K562 (cell line): ENCODE results near the gene PUM1. TPM values are rescaled to one million over a fixed set of nuclear protein-coding genes. Genes with fewer than 3 reads are reported as not detected.
A peak's percentile ranks its signal among the peaks of the same experiment; 100 is the strongest.

Experiments used
- ADNP ChIP-seq: fragments of 200-800 bp; sonication (Bioruptor generic); IDR thresholded peaks from 2 replicates; pipeline ENCODE4 v1.6.1; 2016; ENCODE audit warnings: missing genetic modification characterization, missing compliant biosample characterization
- BCL6 ChIP-seq: fragments of 250-450 bp; sonication (Bioruptor Pico); IDR thresholded peaks from 2 replicates; pipeline ENCODE4 v1.4.0; 2020
- CAMTA2 ChIP-seq: fragments of 250-450 bp; sonication (Bioruptor Pico); conservative IDR thresholded peaks from 2 replicates; pipeline ENCODE4 v1.5.1; 2022
- CBX1 ChIP-seq: sonication (generic); IDR thresholded peaks from 2 replicates; pipeline ENCODE4 v1.6.1; 2016; ENCODE audit warnings: antibody characterized with exemption, low read depth, mild to moderate bottlenecking
- CC2D1A ChIP-seq: fragments of 450-650 bp; IDR thresholded peaks from 2 replicates; pipeline ENCODE4 v1.6.1; 2017; ENCODE audit warnings: mild to moderate bottlenecking
- CTBP1 ChIP-seq: fragments of 450-650 bp; IDR thresholded peaks from 2 replicates; pipeline ENCODE4 v1.6.1; 2016; ENCODE audit warnings: borderline replicate concordance
- CTCF ChIP-seq, 3 experiments: IDR thresholded peaks in 2 of 3; conservative IDR thresholded peaks in 1 of 3; 2 replicates each; pipeline ENCODE4 v1.5.1; 2011 to 2012; ENCODE audit warnings: low read length in 3 of 3, mild to moderate bottlenecking in 3 of 3, control low read depth in 2 of 3, improper control_type of control experiment in 1 of 3, inconsistent platforms in 1 of 3, low read depth in 1 of 3, mixed read lengths in 1 of 3, moderate library complexity in 1 of 3; ENCODE audit not compliant: insufficient read depth in 2 of 3
- DPF2 ChIP-seq: fragments of 450-650 bp; IDR thresholded peaks from 2 replicates; pipeline ENCODE4 v1.6.1; 2016
- FOXA3 ChIP-seq, 2 experiments: fragments of 450-650 bp in 1 of 2; sonication (generic) in 1 of 2; formaldehyde crosslinking; IDR thresholded peaks in 1 of 2; conservative IDR thresholded peaks in 1 of 2; 2 replicates each; pipeline versions ENCODE4 v1.4.0 to v1.8.0; 2020 to 2022; ENCODE audit warnings: mild to moderate bottlenecking in 2 of 2, missing genetic modification reagents in 1 of 2
- FOXK2 ChIP-seq, 2 experiments: fragments of 450-650 bp; IDR thresholded peaks in 1 of 2; conservative IDR thresholded peaks in 1 of 2; 2 replicates each; pipeline ENCODE4 v1.6.1; 2016; ENCODE audit warnings: low read depth in 2 of 2, mild to moderate bottlenecking in 1 of 2
- GABPB1 ChIP-seq: sonication (generic); formaldehyde crosslinking; IDR thresholded peaks from 2 replicates; pipeline ENCODE4 v1.8.0; 2022; ENCODE audit warnings: mild to moderate bottlenecking, missing genetic modification reagents
- KDM1A ChIP-seq, 2 experiments: fragments of 450-650 bp; IDR thresholded peaks; 2 replicates each; pipeline ENCODE4 v1.6.1; 2016; ENCODE audit warnings: mild to moderate bottlenecking in 2 of 2
- KHSRP ChIP-seq: fragments of 450-650 bp; IDR thresholded peaks from 2 replicates; pipeline ENCODE4 v1.6.1; 2017
- MAX ChIP-seq: sonication (generic); formaldehyde crosslinking; IDR thresholded peaks from 2 replicates; pipeline ENCODE4 v1.9.0; 2022; ENCODE audit warnings: mild to moderate bottlenecking, missing genetic modification reagents
- MITF ChIP-seq: IDR thresholded peaks from 2 replicates; pipeline ENCODE4 v1.6.1; 2014; ENCODE audit warnings: antibody characterized with exemption
- NFE2 ChIP-seq: IDR thresholded peaks from 2 replicates; pipeline ENCODE4 v1.6.1; 2014; ENCODE audit warnings: antibody characterized with exemption, low read depth
- POU5F1 ChIP-seq: fragments of 150-350 bp; IDR thresholded peaks from 2 replicates; pipeline ENCODE4 v1.6.1; 2014; ENCODE audit warnings: borderline replicate concordance, low read length, low read depth, mild to moderate bottlenecking; ENCODE audit not compliant: partially characterized antibody
- RCOR1 ChIP-seq, 2 experiments: IDR thresholded peaks; 2 replicates each; pipeline ENCODE4 v1.6.1; 2012; ENCODE audit warnings: low read depth in 2 of 2, low read length in 2 of 2, borderline replicate concordance in 1 of 2, improper control_type of control experiment in 1 of 2
- SP1 ChIP-seq: sonication (generic); formaldehyde crosslinking; IDR thresholded peaks from 2 replicates; pipeline ENCODE4 v1.8.1; 2022; ENCODE audit warnings: mild to moderate bottlenecking, missing genetic modification reagents
- STAT5B ChIP-seq: fragments of 250-450 bp; sonication (Bioruptor Pico); IDR thresholded peaks from 2 replicates; pipeline ENCODE4 v1.8.0; 2021; ENCODE audit warnings: mild to moderate bottlenecking, inconsistent platforms
- USF2 ChIP-seq: sonication (generic); formaldehyde crosslinking; IDR thresholded peaks from 2 replicates; pipeline ENCODE4 v1.5.0; 2020; ENCODE audit warnings: missing genetic modification reagents
- ZFP30 ChIP-seq: fragments of 250-450 bp; sonication (Bioruptor Pico); IDR thresholded peaks from 2 replicates; pipeline ENCODE4 v1.8.0; 2022; ENCODE audit warnings: moderate library complexity, mild to moderate bottlenecking, inconsistent platforms, borderline replicate concordance
- polyA plus RNA-seq, 8 experiments: library from polyadenylated mRNA; depleted of rRNA in 4 of 8; stranded (reverse) in 5 of 8; unstranded in 3 of 8; fragments of >200 nt; fragmentation: Nextera tagmentation in 2 of 8; fragmentation: Illumina TruSeq in 1 of 8; extraction: Ambion mirVana in 2 of 8; extraction: Trizol in 1 of 8; gene quantifications; 2 replicates each; pipeline versions ENCODE4 v1.2.1 to v1.2.3, GENCODE V29; 2011 to 2014; ENCODE audit warnings: inconsistent platforms in 1 of 8, missing spikeins in 1 of 8
- total RNA-seq, 7 experiments: library from RNA; depleted of rRNA in 6 of 7; stranded (reverse); fragments of >200 nt in 6 of 7; fragmentation: Illumina TruSeq in 2 of 7; extraction: Trizol in 2 of 7; gene quantifications; 2 replicates each; pipeline versions ENCODE4 v1.2.1 to v1.2.3, GENCODE V29; 2011 to 2021; ENCODE audit warnings: low replicate concordance in 1 of 7
- TF ChIP-seq, protein P1 (sequence below), 2 experiments: fragments of 250-450 bp in 1 of 2; fragments of 450-650 bp in 1 of 2; sonication (Bioruptor Pico) in 1 of 2; IDR thresholded peaks; 2 replicates each; pipeline versions ENCODE4 v1.6.1 to v1.8.0; 2016 to 2021; ENCODE audit warnings: mild to moderate bottlenecking in 2 of 2, moderate library complexity in 2 of 2, missing compliant biosample characterization in 1 of 2, missing genetic modification characterization in 1 of 2

The PUM1 gene
- total and polyA plus RNA-seq, 9 of the 15 experiments (the other 6 are each of a cell fraction or from before 2014, with no cell fraction given) = 37.7 to 104 (median 55.7) TPM

DNA sequence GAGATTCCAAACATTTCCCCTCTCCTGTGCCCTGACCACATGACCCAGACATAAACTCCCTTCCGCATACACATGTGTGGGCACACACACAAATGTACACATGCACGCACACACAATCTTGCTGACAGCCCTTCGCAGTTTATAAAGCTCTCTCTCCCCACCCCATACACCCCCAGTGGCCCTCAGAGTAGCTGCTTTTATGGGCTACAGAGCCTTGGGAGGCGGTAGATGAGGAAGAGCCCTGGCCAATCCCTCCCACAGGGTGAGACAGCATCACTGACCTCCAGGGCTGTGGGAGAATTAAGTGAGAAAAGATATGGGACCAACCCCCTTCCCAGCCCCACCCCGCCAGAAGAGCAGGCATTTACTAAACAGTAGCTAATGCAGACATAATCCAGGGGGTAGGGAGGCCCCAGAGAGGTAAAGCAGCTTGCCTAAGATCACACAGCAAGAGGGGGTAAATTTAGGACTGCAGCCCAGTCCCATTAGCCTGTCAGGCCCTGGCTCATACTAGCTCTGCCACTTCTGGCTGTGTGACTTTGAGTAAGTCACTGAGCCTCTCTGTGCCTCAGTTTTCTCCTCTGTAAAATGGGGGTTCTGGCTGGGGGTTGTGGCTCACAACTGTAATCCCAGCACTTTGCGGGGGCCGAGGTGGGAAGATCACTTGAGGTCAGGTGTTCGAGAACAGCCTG is 162.0 kb downstream of the PUM1 start (continued):
- TF ChIP-seq POU5F1 (no peak), NFE2 (peak; percentile 43), CTCF (IDR thresholded peaks at IDR 0.05 in 2 of 3, conservative IDR thresholded peaks at IDR 0.05 in 1 of 3; ENCODE audit: insufficient read depth in 2 of 3, low read depth in 1 of 3, low read length in 3 of 3) (peak; percentile 10 to 33 (median 27); a peak in 2 of 6 replicates), RCOR1 (IDR thresholded peaks at IDR 0.05; ENCODE audit: borderline replicate concordance in 1 of 2, low read depth in 2 of 2, low read length in 2 of 2) (peak in 1 of 2 experiments; percentile 93; a peak in 3 of 4 replicates), KHSRP (no peak), ADNP (tag) (peak; percentile 98), CBX1 (peak; percentile 99), CC2D1A (peak; percentile 54), DPF2 (0 out of 2 replicates have a peak, but pooled peaks have one; percentile 15), CTBP1 (0 out of 2 replicates have a peak, but pooled peaks have one; percentile 34), STAT5B (no peak), MAX (CRISPR knock-in tag) (peak; percentile 13; the same call in 1 of the 2 replicates), ZFP30 (no peak), SP1 (CRISPR knock-in tag) (peak; percentile 39; the same call in 1 of the 2 replicates), CAMTA2 (CRISPR knock-in tag) (no peak), KDM1A (IDR thresholded peaks at IDR 0.05) (peak; percentile 97 to 99), FOXK2 (conservative IDR thresholded peaks at IDR 0.05 in 1 of 2, IDR thresholded peaks at IDR 0.05 in 1 of 2; ENCODE audit: low read depth in 2 of 2) (peak in 1 of 2 experiments; percentile 22; a peak in 1 of 4 replicates), MITF (no peak), USF2 (CRISPR knock-in tag) (no peak), BCL6 (CRISPR knock-in tag) (no peak), GABPB1 (CRISPR knock-in tag) (0 out of 2 replicates have a peak, but pooled peaks have one; percentile 41), FOXA3 (CRISPR knock-in tag; conservative IDR thresholded peaks at IDR 0.05 in 1 of 2, IDR thresholded peaks at IDR 0.05 in 1 of 2) (peak in 1 of 2 experiments; percentile 61; a peak in 1 of 4 replicates)
- TF ChIP-seq, protein P1, sequence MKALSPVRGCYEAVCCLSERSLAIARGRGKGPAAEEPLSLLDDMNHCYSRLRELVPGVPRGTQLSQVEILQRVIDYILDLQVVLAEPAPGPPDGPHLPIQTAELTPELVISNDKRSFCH (CRISPR knock-in tag; IDR thresholded peaks at IDR 0.05) = no peak
- TF ChIP-seq, protein P1 (tag; IDR thresholded peaks at IDR 0.05) = 0 out of 2 replicates have a peak, but pooled peaks have one; percentile 29
